Measurements from ENCODE around the gene FAM120C. TPM values are rescaled to one million over a fixed set of nuclear protein-coding genes. Genes with fewer than 3 reads are reported as not detected.
A peak's percentile ranks its signal among the peaks of the same experiment; 100 is the strongest.

FAM120C gene
- total and polyA plus RNA-seq, 8 donors: 7.4 to 12.3 (median 10.8) TPM

GRCh38 chrX:54182194-54182863 is 725 bp downstream of the FAM120C start:
- peak; percentile 77 for ATAC-seq
- H3K36me3 ChIP-seq: no peaks in the 10 kb centered on the region
- peak overlapping the region; percentile 76 to 86 for H3K27ac ChIP-seq
- peak overlapping the region; percentile 62 to 70 for H3K4me3 ChIP-seq
- no peak for TF ChIP-seq CTCF (IDR thresholded peaks at IDR 0.05)
- H3K4me1 ChIP-seq: peaks cover 13 to 21% of the 10 kb centered on the region in 2 donors
- intact Hi-C loops (cut with DNase I): no loop called here
- H3K9me3 ChIP-seq: no peaks in the 10 kb centered on the region
- DNase-seq: peak in 3 of 4 donors; percentile 29 to 86 (median 73)
- no peaks in the 10 kb centered on the region for H3K27me3 ChIP-seq

GRCh38 chrX:54181202-54181953 is 1.7 kb downstream of the FAM120C start:
- Histone ChIP-seq H3K27ac (peak overlapping the region in 1 of 2 donors; percentile 6), H3K4me3 (peak overlapping the region; percentile 62 to 70), H3K36me3 (no peaks in the 10 kb centered on the region), H3K27me3 (no peaks in the 10 kb centered on the region), H3K4me1 (peaks cover 13 to 21% of the 10 kb centered on the region in 2 donors), H3K9me3 (no peaks in the 10 kb centered on the region)
- no peak for ATAC-seq
- DNase-seq: peak in 1 of 4 donors; percentile 17
- intact Hi-C loops (cut with DNase I): no loop called here
- no peak for TF ChIP-seq CTCF (IDR thresholded peaks at IDR 0.05)

- no peak for ATAC-seq
- H3K9me3 ChIP-seq: peaks cover 0 to 4% of the 10 kb centered on the region in 2 donors
- H3K27me3 ChIP-seq: no peaks in the 10 kb centered on the region
- H3K36me3 ChIP-seq: no peaks in the 10 kb centered on the region
- intact Hi-C loops (cut with DNase I): no loop called here
- no peak overlapping the region for H3K27ac ChIP-seq
- no peak for TF ChIP-seq CTCF (IDR thresholded peaks at IDR 0.05)
- DNase-seq: no peak
- peak overlapping the region in 1 of 2 donors; percentile 70 for H3K4me3 ChIP-seq
- peaks cover 13 to 21% of the 10 kb centered on the region in 2 donors for H3K4me1 ChIP-seq
These were observed 2.7 kb downstream of the FAM120C start for GRCh38 chrX:54180403-54180802.

- Histone ChIP-seq H3K36me3 (no peaks in the 10 kb centered on the region), H3K27me3 (no peaks in the 10 kb centered on the region), H3K4me1 (peaks cover 13 to 21% of the 10 kb centered on the region in 2 donors), H3K4me3 (no peak overlapping the region), H3K27ac (no peak overlapping the region), H3K9me3 (peaks cover 0 to 4% of the 10 kb centered on the region in 2 donors)
- ATAC-seq: peak; percentile 26
- intact Hi-C loops (cut with DNase I): no loop called here
- no peak for TF ChIP-seq CTCF (IDR thresholded peaks at IDR 0.05)
- DNase-seq: no peak
These were observed 4.7 kb downstream of the FAM120C start for GRCh38 chrX:54178100-54178940.

Measured in left lung (tissue), 10 donors.